Hepatic stellate cell (primary cell): ENCODE results near the gene ABL1.

ENCODE experiments used
- DNase-seq: peaks from one replicate; pipeline ENCODE4 v3.0.0; 2011; ENCODE audit warnings: low spot score

The ABL1 gene

GRCh38 chr9:130891688-130892476 is 56.8 kb downstream of the ABL1 start:
- no peak for DNase-seq

- DNase-seq: no peak
These were observed 57.6 kb downstream of the ABL1 start for GRCh38 chr9:130892477-130893304.

DNA sequence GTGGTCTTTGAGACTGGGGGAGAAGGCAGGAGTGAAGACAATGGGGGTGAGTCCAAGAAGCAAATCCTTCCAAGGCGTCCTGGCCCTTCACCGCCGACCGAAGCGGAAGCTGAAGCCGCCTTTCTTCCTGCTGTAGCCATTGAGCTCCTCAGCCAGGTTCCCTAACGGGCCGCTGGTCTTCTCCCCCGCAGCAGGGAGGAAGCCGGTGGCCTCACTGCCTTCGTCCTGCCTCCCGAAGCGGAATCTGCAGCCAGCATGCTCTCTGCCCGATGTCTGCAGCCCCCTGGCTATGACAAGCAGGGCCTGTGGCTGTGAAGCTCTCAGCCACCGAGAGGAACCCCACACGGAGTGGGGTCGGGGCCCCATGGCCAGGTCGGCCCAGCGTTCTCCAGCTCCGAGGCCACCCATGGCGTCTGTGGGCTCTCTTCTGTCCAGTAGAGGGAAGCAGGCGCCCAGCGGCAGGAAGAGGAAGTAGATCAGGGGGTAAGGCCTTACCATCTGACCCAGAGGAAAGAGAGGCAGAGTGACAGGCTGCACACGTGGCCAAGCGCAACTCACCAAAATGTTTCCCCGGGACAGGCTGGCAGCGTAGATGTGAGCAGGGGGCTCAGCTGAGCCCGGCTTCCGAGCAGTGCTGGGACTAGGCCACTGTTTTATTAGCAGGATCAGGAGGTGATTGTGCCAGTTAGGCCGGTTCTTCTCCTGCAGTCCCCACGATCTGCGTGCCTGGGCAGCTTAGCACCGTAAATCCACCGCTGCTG is 58.5 kb downstream of the ABL1 start:
- DNase-seq: no peak

DNA sequence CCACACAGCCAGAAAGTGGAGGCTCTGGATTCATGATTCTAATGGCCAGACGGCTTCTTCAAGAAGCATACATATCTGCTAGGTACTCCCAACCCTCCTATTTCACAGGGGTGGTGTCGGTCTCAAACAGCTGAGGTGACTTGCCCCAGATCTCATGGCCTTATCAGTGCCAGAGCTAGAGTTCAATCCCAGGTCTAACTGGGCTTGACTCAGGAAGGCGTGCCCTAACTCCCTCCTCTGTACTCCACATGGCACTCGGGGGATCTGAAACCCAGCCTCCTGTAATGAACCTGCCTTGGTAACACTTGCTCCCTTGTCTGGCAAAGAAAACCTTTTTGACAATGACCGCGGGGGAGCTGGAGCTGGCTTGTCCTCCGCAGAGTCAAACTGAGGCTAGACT is 59.5 kb downstream of the ABL1 start:
- DNase-seq: no peak

GRCh38 chr9:130895038-130895437 is 60.0 kb downstream of the ABL1 start:
- no peak for DNase-seq

DNA sequence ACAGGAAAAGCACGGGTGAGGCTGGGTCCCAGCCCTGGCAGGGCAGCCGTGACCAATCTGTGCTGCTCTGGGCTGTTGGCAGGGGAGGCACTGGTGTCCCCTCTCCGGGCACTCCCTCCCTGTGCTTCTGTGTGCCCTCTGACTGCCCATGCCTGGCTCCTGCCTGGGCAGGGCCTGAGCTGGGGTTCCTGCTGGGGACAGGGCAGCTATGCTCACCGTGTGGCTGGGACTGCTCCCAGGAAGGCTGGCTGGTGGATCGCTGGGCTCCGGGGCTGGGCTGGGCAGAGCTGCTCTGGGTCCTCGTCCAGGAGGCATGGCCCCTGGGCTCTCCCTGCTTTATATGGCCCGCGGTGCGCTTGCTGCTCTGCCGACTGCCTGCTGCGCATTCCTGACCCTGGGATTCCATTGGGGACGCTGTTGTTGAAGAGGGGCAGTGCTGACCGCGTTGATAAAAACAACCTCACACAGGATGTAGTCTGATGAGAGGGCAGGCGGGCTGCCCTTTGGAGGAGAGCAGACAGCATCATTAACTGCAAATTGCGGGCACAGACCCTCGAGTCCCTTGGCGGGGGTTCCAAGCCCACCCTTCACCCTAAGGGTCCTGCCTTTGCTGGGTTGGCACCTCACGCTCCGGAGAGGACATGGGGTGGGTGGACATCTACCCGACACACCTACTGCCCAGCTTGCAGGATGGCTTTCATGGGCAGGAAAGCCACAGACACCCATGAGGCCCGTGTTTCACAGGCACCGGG is 60.6 kb downstream of the ABL1 start:
- no peak for DNase-seq

DNA sequence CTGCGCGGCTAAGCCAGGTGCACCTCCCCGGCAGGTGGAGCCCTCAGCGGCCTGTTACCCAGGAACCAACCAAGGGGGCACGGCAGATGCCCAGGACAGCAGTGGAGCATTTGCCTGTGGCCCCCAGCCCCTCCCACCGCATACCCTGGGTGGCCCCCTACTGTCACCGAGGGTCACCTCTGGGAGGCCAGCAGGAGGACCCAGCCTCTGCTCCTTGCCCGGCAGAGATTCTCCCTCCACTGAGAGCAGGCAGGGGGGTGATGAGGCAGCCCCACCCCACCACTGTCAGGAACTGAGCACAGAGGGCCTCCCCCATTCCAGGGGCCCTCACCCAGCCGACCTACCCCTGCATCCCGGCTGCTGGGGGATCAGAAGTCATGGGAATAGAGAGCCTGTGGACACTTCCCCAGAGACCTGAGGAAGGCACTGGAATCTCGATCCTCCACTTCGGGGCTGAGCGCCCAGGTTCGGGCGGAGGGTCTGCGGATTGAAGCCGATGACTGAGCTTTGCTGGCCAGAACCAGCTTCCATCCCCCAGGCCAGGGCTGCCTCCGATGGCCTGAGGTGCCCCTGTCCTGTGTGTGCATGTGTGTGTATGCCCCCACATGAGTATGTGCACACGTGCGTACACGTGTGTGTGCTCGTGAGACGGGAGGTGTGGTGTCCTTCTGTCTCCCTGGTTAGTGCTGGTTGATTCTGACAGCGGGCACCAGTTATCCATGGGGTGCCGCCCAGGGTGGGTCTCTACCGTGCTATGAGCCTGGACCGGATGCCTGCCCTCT is 61.4 kb downstream of the ABL1 start, which contains the start of gene QRFP:
TSS of gene QRFP (minus strand) at position 580 of the 782 bp plus-strand sequence. CDS start 2,974 bp downstream, outside the sequence.
- DNase-seq: no peak

GRCh38 chr9:130897105-130897751 is 62.2 kb downstream of the ABL1 start:
- DNase-seq: no peak

DNA sequence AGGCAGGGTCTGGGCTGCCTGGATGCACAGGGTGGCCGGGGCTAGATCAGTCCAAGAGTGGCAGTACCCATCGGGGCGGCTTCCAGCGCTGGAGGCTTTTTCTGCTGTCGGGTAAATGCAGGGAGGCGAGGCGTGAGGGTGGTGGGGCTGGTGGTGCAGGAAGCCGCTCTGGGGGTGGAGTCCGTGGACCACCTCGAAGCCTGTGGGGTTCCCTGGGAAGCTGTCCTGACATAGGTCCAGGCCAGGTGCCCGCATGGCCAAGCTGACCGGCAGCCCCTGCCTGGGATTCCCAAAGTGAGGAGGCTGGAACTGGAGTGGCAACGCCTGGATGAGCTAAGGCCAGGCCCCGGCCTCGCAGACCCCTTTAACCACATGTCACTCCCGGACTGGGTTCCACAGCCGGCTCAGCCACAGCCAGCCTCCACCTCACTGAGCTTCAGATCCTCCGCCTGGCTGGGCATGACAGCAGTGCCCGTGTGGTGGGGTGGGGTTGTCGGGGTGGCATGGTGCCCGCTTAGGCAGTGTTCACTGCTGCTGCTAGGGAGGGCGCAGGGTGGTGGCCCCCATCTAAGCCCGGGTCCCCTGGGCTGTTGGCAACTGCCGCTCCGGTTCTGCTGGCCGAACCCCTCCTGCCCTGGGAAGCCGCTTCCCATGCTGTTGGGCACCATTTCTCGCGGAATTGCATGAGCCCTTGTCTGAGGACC is 62.9 kb downstream of the ABL1 start:
- no peak for DNase-seq

- no peak for DNase-seq
These were observed 63.4 kb downstream of the ABL1 start for GRCh38 chr9:130898552-130898852.

DNA sequence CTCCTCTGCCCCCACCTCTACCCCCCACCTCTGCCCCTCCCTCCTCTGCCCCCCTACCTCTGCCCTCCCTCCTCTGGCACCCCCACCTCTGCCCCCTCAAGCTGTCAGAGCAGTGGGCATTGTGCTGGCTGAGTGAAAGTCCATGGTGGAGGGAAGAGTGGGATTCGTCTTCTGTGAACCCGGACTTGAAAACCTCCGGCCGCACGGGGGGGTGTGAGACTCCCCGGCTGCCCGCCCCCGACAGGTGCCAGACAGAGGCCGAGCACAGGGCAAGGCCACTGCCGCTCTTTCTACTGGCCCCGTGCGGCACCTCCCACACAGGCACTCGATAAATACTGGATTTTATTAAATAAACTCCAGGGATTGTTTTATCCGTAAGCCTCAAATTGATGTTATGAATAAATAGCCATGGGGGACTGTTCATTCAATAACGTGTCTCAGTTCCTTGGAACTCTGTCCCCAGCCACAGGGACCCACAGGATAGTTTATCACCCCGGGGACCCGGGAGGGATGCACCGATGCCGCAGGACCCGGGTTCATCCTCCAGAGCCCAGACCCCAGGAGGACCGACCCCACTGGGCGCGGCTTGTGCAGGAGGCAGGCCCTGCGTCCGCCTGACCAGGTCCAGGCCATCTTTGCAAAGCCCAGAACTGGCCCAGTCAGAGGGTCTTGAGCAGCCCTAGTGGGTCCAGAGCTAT is 64.1 kb downstream of the ABL1 start:
- DNase-seq: no peak

DNA sequence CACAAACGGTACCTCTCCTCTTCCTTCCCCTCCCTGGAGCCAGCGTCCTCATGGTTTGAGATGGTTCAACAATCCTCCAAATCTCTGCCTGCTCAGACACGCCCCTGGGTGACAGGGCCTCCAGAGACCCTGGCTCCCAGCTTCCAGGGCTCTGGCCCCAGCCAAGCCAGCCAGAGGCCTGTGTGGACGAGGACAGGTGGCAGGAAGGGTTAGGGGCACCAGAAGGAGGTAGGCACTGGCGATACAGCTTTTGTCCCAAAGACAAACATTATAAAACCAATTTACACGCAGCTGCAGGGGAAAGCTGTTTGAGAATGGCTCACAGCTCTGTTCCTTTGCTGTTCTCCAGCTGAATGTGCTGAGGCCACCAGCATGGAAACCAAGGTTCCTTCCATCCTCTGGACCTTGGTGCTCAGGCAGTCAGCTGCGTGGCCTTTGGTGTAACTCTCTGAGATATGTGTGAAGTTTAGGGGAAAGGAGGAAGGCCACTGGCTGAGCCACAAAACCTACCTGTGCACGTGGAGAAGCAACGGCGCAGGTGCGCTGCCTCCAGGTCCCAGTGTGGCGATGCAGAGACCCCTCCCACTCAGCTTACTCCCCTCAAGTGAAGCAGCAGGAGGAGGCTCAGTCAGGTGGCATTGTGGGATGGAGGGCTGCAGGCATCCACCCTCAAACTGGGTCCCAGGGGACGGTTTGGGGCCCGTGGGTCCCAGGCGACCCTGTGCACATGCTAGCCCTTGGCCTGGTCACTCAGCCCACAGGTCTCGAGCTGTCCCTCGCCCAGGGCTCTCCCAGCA is 65.8 kb downstream of the ABL1 start:
- DNase-seq: no peak

- DNase-seq: no peak
These were observed 66.6 kb downstream of the ABL1 start for GRCh38 chr9:130901498-130902203.

DNA sequence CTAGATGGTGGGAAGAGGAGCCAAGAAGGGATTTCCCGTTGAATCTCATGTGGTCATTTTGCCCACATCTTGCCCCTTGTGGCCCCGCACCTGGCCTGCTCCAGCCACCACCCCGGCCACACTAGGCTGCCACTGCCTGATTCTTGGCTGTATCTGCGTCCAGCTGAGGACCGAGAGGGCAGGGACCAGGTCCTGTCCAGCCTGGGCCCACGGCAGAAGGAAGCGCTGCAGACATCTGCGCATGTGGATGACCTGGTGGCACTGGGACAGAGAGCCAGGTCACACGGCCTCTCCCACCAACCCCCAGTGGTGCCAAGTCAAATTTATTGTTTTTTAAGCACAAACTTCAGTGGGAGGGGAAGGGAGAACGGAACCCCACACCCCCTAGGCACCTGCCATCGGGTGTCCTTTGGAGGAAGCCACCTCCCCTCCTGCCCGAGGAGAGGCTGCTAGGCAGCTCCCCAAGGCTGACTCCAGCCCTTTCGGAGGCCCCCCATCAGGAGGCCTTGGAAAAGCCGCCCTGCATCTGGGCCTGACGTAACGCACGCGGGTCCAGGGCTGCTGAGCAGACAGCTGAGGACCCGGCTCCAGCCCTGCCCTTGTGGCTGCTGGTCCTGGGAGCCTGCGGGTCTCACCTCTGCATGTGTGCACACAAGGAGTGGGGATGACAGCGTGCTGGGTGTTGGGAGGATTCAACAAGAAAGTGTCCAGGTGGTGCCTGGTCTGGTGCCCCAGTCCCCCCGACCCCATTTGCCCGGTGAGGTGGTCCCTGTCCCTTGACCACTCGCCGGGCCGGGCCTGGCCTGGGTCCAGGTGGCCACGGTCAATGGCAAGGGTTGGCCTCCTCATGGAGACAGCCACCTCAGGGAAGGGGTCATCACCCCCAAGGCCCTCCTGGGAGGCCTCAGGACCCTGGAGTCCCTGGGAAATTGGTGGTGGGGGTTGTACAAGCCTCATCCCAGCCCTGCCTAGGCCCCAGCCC is 67.4 kb downstream of the ABL1 start:
- no peak for DNase-seq

DNA sequence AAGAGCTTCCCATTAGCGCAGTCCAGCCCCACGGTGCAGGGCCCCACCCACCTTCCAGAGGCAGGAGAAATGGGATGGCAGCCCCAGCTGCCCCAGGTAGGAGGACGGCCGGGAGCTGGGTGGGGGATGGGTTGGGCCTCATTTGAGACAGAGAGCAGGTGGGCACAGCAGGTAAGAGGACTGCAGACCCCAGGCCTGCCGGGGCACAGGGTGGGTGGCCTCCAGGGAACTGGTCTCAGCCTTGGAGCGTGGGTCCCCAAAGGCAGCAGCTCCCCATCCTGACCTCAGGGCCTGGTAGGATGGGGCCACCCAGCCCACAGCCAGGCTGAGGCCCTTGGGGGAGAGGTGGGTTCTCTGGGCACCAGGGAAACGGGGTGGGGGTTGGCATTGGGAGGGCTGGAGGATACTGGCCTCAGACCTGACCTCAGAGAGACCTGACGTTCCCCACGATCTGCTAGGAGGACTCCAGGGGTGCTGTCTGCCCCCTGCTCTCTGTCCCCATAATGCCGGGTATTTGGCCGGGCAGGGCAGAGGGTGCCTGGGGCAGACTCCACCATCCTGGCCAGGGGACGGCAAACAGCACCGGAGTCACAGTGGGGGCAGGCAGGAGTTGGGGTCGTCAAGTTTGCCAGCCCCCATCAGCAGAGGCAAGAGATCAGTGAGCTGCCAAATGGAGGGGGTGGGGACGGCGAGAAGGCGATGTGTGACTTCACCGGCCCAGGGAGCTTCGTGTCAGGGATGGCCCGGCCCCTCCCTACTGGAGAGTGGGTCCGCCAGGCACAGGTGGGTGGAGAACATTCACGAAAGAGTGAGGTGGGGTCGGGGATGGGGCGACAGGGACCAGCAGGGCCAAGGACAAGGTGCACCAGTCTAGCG is 68.4 kb downstream of the ABL1 start:
- no peak for DNase-seq
